ENCODE measurements around the gene PTGES3. TPM values are rescaled to one million over a fixed set of nuclear protein-coding genes. Genes with fewer than 3 reads are reported as not detected.

Gene PTGES3
- total and polyA plus RNA-seq, 2 experiments from 2014 or later: 128 to 156 TPM

DNA sequence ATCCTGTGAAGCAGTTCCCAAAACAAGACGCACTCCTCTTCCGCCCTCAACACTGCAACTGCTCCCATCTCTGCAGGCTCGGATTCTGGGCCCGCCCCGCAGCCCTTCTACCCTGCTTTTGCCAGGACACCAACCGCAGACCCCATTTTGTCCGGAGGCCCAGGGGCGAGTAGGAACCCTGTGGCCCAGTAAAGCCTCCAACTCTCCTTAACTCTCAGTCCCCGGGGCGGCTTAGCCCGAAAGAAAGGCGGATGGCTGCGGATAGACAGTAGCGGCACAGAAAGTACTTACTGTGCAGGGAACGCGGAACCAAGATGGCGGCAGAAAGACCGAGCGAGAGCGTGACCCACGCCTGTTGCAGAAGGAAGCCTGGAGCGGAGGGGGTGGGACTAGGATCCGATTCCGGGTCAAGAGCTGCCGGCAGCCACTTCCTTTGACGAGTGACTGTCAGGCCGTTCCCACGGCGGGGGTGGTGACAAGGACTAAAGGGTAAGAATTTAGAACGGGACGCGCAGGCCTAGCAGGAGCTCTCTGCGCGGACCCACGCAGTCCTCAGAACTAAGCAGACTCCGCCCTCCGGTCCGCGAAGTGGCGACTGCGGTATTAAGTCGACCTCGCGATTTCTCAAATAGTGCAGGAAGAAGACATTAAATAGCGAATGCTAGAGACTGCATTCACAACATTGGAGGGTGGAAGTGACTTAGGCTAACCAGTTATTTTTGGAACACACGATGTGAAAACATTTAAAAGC lies 37.1 kb upstream of the PTGES3 start, which contains the start of gene NACA:
Gene NACA, minus strand, starts transcription at position 328 of the 751 bp plus-strand sequence. CDS start 778 bp downstream, outside the sequence.
- Histone ChIP-seq H3K79me2 (peaks cover 48% of the 10 kb centered on the region), H3K27me3 (no peaks in the 10 kb centered on the region), H3K9me3 (ENCODE audit: low read depth) (no peaks in the 10 kb centered on the region), H4K20me1 (ENCODE audit: insufficient read depth, poor library complexity, severe bottlenecking) (peaks cover 41% of the 10 kb centered on the region), H3K4me3 (peak within 1 kb of the TSS; percentile 65), H3K4me2 (peak within 1 kb of the TSS; percentile 92), H2AFZ (peak within 1 kb of the TSS; percentile 79), H3K27ac (peak within 1 kb of the TSS; percentile 96), H3K36me3 (replicated peaks; ENCODE audit: insufficient read depth, low read depth) (no peaks in the 10 kb centered on the region), H3K4me1 (ENCODE audit: insufficient read depth) (peaks cover 30% of the 10 kb centered on the region), H3K9me2 (replicated peaks; ENCODE audit: insufficient read depth) (no peaks in the 10 kb centered on the region)
- TF ChIP-seq CTCF (IDR thresholded peaks at IDR 0.05; ENCODE audit: poor library complexity) (no peak), EZH2phosphoT487 (IDR thresholded peaks at IDR 0.05; ENCODE audit: low read depth, severe bottlenecking, unreplicated experiment) (no peak), EZH2 (IDR thresholded peaks at IDR 0.05; ENCODE audit: borderline replicate concordance) (no peak)
- WGBS (ENCODE audit: low lambda C conversion rate, missing lambda C conversion rate): 1% methylated on average over 46 of the region's 46 CpGs
- peak; percentile 97 for DNase-seq (ENCODE audit: low spot score)

GRCh38 chr12:56724701-56724971 lies 36.6 kb upstream of the PTGES3 start:
- Histone ChIP-seq H3K36me3 (replicated peaks; ENCODE audit: insufficient read depth, low read depth) (no peaks in the 10 kb centered on the region), H3K27me3 (no peaks in the 10 kb centered on the region)
- 0% methylated on average over 9 of the region's 9 CpGs for WGBS (ENCODE audit: low lambda C conversion rate, missing lambda C conversion rate)

DNA sequence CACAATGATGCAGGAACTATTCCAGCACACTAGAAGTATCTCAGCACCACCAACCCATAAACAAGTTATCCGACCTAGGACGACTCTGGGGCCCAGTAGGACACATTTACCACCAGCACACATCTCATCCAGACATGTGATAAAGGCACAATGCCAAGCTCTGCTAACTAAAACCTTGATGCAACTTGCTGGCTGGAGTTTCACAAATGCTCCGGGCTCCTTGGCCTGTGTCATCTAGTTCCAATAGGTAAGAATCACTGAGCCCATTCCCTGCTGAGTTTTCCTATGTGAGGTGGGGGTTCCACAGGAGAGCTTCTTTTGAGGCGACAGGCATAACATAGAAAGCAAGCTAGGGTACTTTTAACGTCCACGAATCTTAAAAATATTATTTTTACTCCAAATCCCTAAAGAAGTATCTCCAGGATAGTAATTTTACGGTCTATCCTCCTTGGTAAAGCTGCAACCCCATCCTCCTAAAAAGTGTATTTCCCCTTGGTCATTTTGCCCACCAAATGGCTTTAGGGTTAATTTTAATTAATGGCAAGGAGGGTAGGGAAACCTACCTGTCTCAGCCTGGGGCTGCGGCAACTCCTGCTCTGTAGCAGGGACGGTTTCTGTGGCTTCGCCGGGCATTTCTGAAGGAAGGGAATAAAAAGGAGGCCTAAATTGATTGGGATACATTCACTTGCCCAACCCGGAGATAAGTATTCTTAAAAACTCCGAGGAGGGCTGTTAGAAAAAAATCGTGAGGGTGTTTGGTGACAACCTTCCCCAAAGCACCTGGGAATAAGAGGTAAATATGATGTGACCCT lies 36.0 kb upstream of the PTGES3 start:
- H4K20me1 ChIP-seq (ENCODE audit: insufficient read depth, poor library complexity, severe bottlenecking): peaks cover 51% of the 10 kb centered on the region

More at GRCh38 chr12:56724701-56724971, 36.6 kb upstream of the PTGES3 start:
- Histone ChIP-seq H3K27ac (peak overlapping the region; percentile 96), H4K20me1 (ENCODE audit: insufficient read depth, poor library complexity, severe bottlenecking) (peaks cover 46% of the 10 kb centered on the region), H3K9me3 (ENCODE audit: low read depth) (no peaks in the 10 kb centered on the region), H3K4me1 (ENCODE audit: insufficient read depth) (peaks cover 30% of the 10 kb centered on the region), H3K9me2 (replicated peaks; ENCODE audit: insufficient read depth) (no peaks in the 10 kb centered on the region), H3K4me2 (peak overlapping the region; percentile 92), H2AFZ (peak overlapping the region; percentile 78), H3K4me3 (peak overlapping the region; percentile 65), H3K79me2 (peaks cover 54% of the 10 kb centered on the region)
- TF ChIP-seq EZH2 (IDR thresholded peaks at IDR 0.05; ENCODE audit: borderline replicate concordance) (no peak), EZH2phosphoT487 (IDR thresholded peaks at IDR 0.05; ENCODE audit: low read depth, severe bottlenecking, unreplicated experiment) (no peak), CTCF (IDR thresholded peaks at IDR 0.05; ENCODE audit: poor library complexity) (no peak)
- peak; percentile 23 for DNase-seq (ENCODE audit: low spot score)

DNA sequence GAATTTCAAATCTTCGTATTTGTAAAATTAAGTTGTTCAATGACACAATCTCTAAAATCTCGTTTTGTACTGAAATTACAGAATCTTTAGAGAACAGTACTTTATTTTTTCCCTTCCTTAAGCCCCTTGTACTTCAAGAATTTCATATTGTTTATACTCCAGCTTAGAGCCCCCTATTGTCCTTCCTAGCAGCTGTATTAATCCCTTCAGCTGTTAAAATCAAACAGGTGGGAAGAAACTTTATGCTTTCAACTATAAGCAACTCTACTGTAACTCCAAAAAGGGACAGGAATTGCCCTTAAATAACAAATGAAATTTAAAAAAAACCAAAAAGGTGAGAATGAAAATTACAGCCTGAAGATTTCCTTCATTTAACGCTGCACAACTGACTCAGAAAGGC lies 35.3 kb upstream of the PTGES3 start:
- Histone ChIP-seq H4K20me1 (ENCODE audit: insufficient read depth, poor library complexity, severe bottlenecking) (peaks cover 59% of the 10 kb centered on the region), H3K4me3 (peak overlapping the region; percentile 65), H3K4me2 (peak overlapping the region; percentile 92), H3K79me2 (peaks cover 66% of the 10 kb centered on the region), H3K36me3 (replicated peaks; ENCODE audit: insufficient read depth, low read depth) (no peaks in the 10 kb centered on the region), H3K27me3 (no peaks in the 10 kb centered on the region), H3K4me1 (ENCODE audit: insufficient read depth) (peaks cover 35% of the 10 kb centered on the region), H3K9me3 (ENCODE audit: low read depth) (no peaks in the 10 kb centered on the region), H2AFZ (no peak overlapping the region), H3K27ac (peak overlapping the region; percentile 96), H3K9me2 (replicated peaks; ENCODE audit: insufficient read depth) (no peaks in the 10 kb centered on the region)
- 54% methylated on average over 3 of the region's 3 CpGs for WGBS (ENCODE audit: low lambda C conversion rate, missing lambda C conversion rate)
- TF ChIP-seq EZH2 (IDR thresholded peaks at IDR 0.05; ENCODE audit: borderline replicate concordance): no peak
- TF ChIP-seq EZH2phosphoT487 (IDR thresholded peaks at IDR 0.05; ENCODE audit: low read depth, severe bottlenecking, unreplicated experiment): no peak
- TF ChIP-seq CTCF (IDR thresholded peaks at IDR 0.05; ENCODE audit: poor library complexity): no peak
- DNase-seq (ENCODE audit: low spot score): no peak

More for the DNA sequence above, 36.0 kb upstream of the PTGES3 start:
- Histone ChIP-seq H2AFZ (peak overlapping the region; percentile 78), H3K27ac (peak overlapping the region; percentile 96), H3K9me2 (replicated peaks; ENCODE audit: insufficient read depth) (no peaks in the 10 kb centered on the region), H3K36me3 (replicated peaks; ENCODE audit: insufficient read depth, low read depth) (no peaks in the 10 kb centered on the region), H3K4me3 (peak overlapping the region; percentile 65), H3K79me2 (peaks cover 59% of the 10 kb centered on the region), H3K4me1 (ENCODE audit: insufficient read depth) (peaks cover 34% of the 10 kb centered on the region), H3K9me3 (ENCODE audit: low read depth) (no peaks in the 10 kb centered on the region), H3K4me2 (peak overlapping the region; percentile 92), H3K27me3 (no peaks in the 10 kb centered on the region)
- WGBS (ENCODE audit: low lambda C conversion rate, missing lambda C conversion rate): 3% methylated on average over 14 of the region's 14 CpGs
- peak; percentile 75 for DNase-seq (ENCODE audit: low spot score)
- no peak for TF ChIP-seq EZH2 (IDR thresholded peaks at IDR 0.05; ENCODE audit: borderline replicate concordance)
